ENCODE measurements around the gene STARD10. TPM values are rescaled to one million over a fixed set of nuclear protein-coding genes. Genes with fewer than 3 reads are reported as not detected.
"Not testable (repeated sequence)": the region's sequence is repeated elsewhere in the genome, so short reads cannot be mapped to it uniquely, and the experiment has no call there.

The STARD10 gene
- total RNA-seq, 2 donors from 2014 or later: 87.4 to 93.9 TPM

DNA sequence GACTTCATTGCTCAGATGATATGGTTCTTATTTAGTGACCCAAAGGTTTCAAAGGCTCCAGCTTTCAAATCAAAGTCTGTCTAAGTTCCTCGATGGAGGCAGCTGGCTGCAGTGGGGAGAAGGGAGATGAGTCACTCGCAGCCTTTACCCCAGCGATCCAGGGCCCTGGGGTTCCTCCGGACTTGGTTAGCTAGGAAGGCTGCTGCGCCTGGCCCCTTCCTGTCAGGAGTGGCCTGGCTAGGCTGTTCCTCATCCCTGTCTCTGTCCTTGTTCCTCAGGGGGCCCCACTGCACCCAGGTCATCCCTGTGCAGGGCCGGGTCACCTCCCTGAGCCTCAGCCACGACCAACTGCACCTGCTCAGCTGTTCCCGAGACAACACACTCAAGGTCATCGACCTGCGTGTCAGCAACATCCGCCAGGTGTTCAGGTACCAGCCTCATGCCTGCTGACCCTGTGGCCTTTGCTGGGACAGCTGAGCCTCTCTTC is 34.3 kb upstream of the STARD10 start:
- intact Hi-C loops (cut with DNase I): loop anchor here in 1 of 2 donors (5.0 kb wide), 1 partner anchor 349 kb away; no protein-coding TSS in a partner anchor
- DNase-seq (no peak), ATAC-seq (no peak)

DNA sequence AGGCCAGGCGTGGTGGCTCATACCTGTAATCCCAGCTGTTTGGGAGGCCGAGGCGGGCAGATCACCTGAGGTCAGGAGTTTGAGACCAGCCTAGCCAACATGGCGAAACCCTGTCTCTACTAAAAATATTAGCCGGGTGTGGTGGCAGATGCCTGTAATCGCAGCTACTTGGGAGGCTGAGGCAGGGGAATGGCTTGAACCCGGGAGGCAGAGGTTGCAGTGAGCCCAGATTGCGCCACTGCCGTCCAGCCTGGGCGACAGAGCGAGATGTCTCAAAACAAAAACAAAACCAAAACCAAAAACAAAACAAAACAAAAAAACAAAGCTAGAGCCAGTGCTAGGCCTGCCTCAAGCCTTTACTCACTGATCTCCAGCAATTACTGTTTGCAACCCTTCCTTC is 33.8 kb upstream of the STARD10 start:
- intact Hi-C loops (cut with DNase I): loop anchor here in 1 of 2 donors (5.0 kb wide), 1 partner anchor 350 kb away; no protein-coding TSS in a partner anchor
- not testable (repeated sequence) for DNase-seq, ATAC-seq

DNA sequence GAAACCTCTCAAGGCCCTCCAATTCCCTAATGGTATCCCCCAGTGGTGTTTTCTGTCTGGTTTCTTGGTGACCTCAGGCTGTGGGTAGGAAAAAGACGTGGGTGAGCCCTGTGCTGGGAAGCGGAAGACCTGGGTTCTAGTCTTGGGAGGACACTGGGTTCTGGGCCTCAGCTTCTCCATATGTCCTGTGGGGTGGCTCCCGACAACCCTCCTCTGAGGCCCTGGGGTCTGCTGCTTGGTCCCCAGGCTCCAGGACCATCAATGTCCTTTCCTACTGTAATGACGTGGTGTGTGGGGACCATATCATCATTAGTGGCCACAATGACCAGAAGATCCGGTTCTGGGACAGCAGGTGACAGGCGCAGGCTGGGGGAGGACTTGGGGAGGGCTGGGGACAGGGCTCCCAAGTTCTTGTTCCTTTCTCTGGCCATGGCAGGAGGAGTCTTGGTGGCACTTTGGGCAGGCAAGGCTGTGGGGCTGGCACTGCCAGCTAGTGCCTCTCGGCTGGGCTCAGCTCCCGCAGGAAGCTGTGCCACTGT is 33.2 kb upstream of the STARD10 start:
- ATAC-seq (no peak), DNase-seq (no peak)
- intact Hi-C loops (cut with DNase I): loop anchor here in 1 of 2 donors (5.0 kb wide), 1 partner anchor 350 kb away; no protein-coding TSS in a partner anchor

DNA sequence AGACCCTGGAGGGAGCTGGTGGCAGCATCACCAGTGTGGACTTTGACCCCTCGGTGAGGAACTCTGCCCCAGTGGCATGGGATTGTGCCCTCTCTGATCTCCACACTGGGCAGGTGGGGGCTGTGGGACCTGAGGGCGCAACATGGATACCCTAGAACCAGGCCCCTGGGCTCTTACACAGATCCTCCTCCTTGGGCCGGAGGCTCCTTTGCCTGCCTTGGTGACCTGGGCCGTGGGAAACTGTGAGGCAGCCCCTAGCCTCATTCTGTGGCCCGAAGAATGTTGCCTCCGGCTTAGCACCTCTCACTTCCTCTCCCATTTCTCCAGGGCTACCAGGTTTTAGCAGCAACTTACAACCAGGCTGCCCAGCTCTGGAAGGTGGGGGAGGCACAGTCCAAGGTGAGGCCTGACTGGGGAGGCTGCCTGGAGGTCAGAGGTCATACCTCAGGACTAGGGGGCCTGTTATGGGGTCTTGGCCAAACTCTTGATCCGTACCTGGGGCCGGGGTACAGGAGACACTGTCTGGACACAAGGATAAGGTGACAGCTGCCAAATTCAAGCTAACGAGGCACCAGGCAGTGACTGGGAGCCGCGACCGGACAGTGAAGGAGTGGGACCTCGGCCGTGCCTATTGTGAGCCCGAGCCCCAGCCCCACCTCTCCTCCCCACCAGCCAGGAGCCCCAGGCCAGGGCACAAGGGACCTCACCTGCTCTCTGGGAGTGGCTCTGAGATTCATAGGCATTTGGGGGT is 32.5 kb upstream of the STARD10 start:
- intact Hi-C loops (cut with DNase I): loop anchor here in 1 of 2 donors (5.0 kb wide), 1 partner anchor 351 kb away; no protein-coding TSS in a partner anchor
- no peak for ATAC-seq
- no peak for DNase-seq

DNA sequence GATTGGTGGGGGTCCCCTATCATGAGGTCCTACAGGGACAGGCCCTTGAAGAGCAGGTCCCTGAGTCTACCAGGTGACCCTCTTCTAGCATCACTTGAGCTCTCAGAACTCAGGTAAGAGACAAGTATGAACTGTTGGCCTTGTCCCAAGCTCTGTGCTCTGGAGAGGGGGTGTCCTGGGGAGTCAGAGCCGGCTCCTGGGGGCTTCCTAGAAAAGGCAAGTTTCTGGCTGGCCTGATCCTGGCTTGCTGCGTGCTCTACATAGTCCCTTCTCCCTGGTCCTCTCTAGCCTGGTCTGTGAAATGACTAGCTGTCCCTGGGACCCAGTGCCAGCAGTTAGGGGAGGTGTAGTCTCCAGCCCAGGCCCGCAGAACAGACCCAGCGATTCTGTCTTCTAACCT is 31.8 kb upstream of the STARD10 start:
- intact Hi-C loops (cut with DNase I): loop anchor here in 1 of 2 donors (5.0 kb wide), 1 partner anchor 352 kb away; no protein-coding TSS in a partner anchor
- ATAC-seq: no peak
- DNase-seq: no peak

DNA sequence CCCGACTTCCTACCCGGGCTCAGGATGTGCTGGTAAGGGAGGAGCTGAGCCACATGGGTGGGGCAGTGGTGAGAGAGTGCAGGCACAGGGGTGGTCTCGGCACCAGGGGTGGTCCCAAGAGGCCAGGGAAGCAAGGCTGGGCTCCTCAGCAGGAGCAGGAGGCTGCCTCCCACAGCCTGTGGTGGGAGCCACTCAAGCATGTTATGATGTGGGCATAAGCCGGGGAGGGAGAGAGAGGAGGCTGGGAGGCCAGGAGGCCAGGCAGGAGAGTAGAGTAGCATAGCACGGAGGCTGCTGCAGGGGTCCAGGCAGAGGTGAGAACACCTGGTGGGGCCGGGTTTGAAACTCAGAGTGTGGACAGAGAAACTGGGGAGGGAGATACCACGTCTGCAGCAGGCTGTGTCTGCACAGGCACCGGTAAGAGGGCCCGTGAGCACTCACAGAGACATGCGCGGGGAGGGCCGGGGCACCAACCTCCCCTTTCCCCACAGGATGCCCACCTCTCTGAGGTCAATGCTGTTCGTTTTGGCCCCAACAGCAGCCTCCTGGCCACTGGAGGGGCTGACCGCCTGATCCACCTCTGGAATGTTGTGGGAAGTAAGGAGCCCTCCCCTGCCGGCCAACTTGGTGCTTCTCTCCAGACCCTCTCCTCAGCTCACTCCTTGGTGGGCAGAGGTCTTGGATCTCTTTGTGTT is 31.1 kb upstream of the STARD10 start:
- DNase-seq (no peak), ATAC-seq (no peak)
- intact Hi-C loops (cut with DNase I): loop anchor here in 1 of 2 donors (5.0 kb wide), 1 partner anchor 352 kb away; no protein-coding TSS in a partner anchor

DNA sequence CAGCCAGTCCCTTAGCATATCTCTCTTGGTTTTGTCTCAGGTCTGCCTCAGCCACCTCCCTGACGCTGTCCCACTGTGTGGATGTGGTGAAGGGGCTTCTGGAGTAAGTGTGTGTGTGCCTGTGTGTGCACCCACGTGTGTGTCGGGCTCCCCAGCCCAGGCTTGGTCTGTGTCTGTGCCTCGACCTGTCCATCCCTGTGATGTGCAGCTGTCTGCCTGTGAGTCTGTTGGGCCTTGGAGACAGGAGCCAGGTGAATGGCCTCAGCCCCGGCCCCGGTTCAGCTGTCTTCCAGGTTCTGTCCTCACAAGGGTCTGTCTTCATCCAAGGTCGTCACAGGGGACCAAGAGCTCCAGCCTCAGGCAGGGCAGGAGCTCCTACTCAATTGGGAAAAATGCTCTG is 30.2 kb upstream of the STARD10 start:
- ATAC-seq: no peak
- intact Hi-C loops (cut with DNase I): no loop called here

DNA sequence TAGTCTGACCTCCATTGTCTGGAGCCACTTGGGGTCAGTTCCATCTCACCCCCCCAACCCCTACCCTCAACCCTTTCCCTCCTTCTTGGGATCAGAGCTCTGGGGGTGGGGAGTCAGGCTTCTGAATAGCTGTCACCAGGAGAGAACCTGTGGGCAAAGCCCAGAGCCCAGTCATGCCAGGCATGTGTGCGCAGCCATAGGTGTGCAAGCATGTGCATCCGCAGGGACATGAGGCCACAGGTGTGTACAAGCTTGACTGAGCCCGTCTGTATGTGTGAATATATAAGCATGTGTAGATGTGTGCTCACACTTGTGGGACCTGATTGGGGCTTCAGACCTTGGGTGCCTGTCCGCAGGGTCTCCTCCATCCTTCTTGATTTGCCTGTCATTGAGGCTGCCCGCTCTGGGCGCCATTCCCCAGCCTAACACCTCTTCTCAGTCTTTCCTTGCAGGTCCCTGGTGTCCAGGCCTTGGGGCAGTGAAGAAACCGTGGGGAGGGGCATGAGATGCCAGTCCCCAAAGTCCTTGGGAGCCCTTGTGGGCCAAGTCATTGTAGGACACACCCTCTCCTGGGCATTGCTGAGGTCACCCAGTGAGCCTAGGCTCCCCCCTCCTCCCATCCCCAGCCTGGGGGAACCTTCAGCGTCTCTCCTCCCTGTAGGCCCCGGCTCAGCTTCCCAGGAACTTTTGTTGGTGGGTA is 29.4 kb upstream of the STARD10 start:
- ATAC-seq (no peak), DNase-seq (no peak)
- intact Hi-C loops (cut with DNase I): no loop called here

More for the DNA sequence above, 30.2 kb upstream of the STARD10 start:
- no peak for DNase-seq

DNA sequence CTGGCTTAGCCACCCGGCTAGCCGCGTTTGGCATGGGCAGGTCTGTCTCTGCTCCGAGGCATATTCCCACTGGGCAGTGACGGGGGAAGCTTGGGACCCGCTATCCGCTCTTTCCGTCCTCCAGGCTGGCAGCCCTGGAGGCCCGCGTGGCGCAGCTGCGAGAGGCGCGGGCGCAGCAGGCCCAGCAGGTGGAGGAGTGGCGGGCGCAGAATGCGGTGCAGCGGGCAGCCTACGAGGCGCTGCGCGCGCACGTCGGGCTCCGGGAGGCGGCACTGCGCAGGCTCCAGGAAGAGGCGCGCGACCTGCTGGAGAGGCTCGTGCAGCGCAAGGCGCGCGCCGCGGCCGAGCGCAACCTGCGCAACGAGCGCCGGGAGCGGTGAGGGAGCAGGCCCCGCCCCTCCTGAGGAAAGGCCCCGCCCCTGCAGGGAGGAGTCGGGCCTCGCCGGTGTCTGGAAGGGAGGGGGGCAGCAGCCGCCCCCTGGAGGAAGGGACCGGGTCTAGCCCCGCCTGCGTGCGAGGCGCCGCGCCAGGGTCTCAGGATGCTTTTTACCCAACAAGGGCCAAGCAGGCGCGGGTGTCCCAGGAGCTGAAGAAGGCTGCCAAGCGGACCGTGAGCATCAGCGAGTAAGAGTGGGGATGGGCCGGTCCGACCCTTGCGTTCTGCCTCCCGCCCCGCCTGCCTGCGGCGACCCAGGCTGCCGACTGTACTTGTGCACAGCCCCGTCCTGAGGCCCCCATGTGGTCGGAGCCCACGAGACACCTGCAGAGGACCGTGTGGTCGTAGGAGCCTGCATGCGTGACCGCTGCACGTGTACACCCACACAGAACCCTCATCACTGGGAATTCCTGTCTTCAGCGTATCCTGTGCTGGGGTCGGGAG is 28.3 kb upstream of the STARD10 start:
- peak; percentile 86 to 89 for ATAC-seq
- peak; percentile 91 for DNase-seq
- intact Hi-C loops (cut with DNase I): no loop called here

DNA sequence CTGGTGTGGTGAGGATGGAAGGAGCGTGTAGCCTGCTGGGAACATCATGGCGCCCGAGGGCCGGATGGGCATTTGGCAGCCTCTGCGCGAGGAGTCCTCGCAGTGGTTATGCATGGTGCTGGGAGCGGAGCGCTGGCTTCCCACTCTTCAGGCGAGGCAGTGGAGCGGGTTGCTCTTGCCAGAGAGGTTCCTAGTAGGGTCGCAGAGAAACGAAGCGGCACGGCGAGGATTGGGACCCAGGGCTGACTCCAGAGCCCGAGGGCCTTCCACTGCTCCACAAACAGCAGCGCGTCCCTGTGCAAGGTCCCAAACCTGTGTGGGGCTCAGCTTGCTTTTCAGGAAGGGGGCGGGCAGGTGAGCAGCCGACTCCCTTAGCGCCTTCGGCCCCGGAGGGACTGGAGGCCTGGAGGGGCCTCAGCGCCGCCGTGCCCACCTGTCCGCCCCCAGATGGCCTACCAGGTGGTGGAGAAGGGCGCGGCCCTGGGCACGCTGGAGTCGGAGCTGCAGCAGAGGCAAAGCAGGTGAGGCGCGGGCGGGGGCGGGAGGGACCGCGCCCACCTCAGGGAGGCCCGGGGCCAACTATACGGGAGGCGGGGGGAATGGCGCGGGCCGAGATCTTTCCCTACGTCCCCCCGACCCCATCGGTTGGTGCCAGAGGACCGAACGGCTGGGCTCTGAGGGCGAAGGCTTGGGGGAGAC is 27.5 kb upstream of the STARD10 start:
- peak; percentile 0 to 4 for ATAC-seq
- intact Hi-C loops (cut with DNase I): no loop called here
- DNase-seq: no peak

DNA sequence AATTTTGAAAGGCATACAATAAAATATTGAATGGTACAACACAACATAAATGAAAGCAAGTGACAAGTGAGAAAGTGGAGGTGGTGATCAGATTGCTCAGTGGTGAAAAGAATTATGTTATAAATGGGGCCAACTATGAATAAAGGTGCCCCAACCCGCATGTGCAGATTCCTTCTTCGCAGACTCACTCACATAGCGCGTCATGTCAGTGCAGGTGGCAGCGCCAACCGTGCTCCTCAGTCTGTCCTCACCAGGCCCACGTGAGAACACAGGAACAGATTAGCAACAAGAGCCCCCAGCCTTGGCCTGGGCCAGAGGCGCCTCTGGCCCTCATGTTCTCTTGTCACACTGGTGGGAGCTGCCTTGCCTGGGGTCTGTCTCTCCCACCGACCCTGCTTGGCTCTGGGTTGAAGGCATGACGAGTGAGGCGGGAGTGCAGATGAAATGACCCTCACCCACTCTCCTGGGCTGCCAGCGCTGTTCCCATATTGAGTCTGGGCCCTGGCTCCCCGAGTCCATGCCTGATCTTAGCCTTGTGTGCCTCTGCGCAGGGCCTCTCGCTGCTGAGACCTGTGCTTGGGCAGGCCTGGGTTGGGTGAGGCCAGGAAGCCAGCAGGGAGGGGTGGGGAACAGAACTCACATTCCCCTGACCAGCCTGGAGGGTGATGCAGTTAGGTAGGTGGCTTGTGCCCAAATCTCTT is 26.7 kb upstream of the STARD10 start:
- ATAC-seq: no peak
- DNase-seq: no peak
- intact Hi-C loops (cut with DNase I): no loop called here

DNA sequence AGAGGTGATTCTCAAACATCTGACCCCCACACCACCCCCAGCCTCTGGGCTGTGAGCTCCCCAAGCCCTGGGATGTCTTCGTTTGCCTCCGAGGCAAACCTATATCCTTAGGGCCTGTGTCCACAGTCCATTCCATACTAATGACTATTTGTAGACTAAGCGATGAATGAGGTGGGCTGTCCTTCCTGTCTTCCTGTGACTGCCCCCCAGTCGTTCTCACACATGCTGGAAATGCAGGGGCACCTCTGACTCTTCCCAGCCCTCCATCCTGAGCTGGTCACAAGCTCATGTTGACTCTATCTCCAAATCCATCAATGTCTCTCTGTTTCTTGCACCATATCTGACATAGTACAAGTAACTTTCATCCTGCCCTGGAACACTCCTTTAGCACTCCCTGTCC is 25.1 kb upstream of the STARD10 start:
- ATAC-seq: no peak
- DNase-seq: no peak
- intact Hi-C loops (cut with DNase I): no loop called here

DNA sequence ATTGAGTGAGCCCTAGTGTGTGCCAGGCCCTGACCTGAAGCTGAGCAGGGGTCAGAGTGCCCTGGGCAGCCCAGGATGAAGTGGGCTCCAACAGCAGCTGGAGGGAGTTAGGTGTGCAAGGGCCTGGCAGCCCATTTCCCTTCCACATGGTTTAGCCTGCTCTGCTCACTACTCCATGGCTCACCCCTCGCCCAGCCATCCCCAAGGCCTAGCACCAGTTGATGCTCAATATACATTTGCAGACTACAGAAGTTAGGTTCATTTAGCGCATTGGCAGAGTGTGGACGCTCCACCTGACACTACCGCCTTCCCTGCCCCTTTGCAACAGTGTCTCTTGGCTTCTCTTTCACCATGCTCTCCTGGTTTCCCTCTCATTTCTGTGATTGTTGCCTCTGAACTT is 24.1 kb upstream of the STARD10 start:
- no peak for DNase-seq
- ATAC-seq: no peak
- intact Hi-C loops (cut with DNase I): no loop called here

DNA sequence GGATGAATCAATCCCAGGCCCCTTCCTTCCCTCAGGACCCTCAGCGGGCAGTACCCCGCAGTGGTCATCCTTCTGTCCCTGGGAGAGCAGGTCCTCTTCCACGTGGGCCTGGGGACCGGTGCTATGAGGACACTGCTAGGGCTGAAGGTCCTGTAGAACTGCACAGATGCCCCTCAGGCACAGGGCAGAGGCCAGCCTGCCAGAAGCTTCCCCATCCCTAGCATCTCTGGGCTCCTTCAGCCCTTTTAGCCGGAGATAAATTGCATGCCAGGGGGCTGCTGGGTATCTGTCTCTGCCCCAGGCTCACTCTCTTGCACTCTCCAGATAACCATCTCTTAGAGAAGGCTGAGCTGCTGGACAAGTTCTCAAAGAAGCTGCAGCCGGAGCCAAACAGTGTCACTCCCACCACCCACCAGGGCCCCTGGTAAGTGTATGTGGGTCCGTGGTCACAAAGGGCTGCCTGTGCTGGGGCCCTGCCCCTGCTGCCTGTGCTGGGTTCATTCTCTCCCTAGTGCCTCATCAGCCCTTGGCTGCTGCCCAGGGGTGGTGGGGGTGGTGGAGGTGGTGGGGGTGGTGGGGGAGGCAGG is 22.6 kb upstream of the STARD10 start:
- DNase-seq: no peak
- intact Hi-C loops (cut with DNase I): no loop called here

DNA sequence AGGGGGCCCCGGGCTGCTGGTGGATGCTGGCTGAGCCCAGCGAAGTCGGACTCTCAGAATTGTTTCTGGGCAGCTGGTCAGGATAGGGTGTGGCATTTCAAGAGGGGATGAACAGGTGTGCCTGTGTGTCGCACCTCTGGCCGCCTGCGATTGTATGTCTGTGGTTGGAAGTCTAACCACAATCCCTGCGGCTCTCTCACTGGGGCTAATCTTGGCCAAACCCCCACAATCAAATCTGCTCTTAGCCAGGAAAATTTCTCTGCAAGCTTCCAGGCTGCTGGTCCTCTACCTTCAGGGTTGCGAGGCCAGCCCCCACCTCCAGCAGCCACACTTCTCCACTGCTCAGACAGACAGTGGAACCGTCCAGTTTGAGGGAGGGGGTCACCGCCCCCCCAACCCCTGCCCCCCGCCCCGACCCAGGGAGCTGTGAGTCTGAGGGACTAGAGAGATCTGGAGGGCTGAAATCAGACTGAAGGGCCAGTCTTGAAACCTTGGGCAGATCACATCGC is 21.3 kb upstream of the STARD10 start:
- no peak for ATAC-seq
- no peak for DNase-seq
- intact Hi-C loops (cut with DNase I): no loop called here

More for the DNA sequence above, 22.6 kb upstream of the STARD10 start:
- ATAC-seq: no peak

DNA sequence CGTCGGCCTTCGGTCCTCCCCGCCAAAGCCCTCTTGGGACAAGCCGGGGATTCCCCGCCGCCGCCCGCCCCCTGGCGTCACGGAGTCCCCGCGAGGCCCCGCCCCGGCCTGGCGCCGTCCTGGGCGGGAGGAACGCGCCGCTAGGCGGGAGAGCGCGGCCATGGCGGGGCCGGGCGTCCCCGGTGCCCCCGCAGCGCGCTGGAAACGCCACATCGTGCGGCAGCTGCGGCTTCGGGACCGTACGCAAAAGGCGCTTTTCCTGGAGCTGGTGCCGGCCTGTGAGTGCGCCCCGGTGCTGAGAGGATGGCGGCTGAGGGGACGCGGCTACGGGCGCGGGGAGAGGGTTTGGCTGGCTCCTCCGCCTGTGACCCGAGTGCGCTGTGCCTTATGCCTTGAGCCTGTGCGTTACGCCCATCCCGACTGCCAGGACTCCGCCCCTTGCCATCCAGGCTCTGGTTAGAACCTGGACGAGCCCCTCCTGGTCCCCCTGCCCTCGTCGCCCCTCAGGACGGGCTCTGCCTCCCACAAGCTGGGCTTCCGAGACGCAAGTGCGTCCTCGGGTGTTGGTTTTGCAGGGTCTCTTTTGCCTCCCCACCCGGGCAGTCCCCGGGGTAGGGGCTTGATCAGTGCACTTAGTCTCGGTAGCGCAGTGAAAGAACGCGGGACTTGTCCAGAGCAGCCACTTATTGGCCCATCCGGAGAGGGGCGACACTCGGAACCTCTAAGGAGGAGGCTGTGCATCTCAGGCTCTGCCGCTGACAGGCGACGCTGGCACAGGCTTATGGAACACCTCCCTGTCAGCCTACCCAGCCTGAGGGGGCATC is 20.7 kb upstream of the STARD10 start, which contains the start of gene ATG16L2:
TSS of gene ATG16L2 (plus strand) at position 126 of the 824 bp plus-strand sequence. CDS start at position 161, 35 bp downstream.
- intact Hi-C loops (cut with DNase I): loop anchor here in 1 of 2 donors (5.0 kb wide), 1 partner anchor 87 kb away; no protein-coding TSS in a partner anchor
- ATAC-seq (peak; percentile 95 to 96), DNase-seq (peak; percentile 89)

Data from left cardiac atrium (tissue), 4 donors.